Measurements from ENCODE around the gene SNCG. TPM values are rescaled to one million over a fixed set of nuclear protein-coding genes. Genes with fewer than 3 reads are reported as not detected.
"Not testable (repeated sequence)": the region's sequence is repeated elsewhere in the genome, so short reads cannot be mapped to it uniquely, and the experiment has no call there.

The SNCG gene
- total and polyA plus RNA-seq, 2 experiments from 2014 or later = 4.0 to 17.0 TPM

- not testable (repeated sequence) for H3K27ac ChIP-seq (ENCODE audit: low read depth); H3K27me3 Mint-ChIP-seq (ENCODE audit: insufficient read depth, low read depth, poor library complexity); H3K4me3 ChIP-seq; ATAC-seq; H3K4me2 ChIP-seq; H2AFZ ChIP-seq; H3K36me3 Mint-ChIP-seq (ENCODE audit: low read depth); H3K27me3 ChIP-seq (ENCODE audit: insufficient read depth); H3K27ac Mint-ChIP-seq; H3K9me2 ChIP-seq (ENCODE audit: insufficient read depth); H3F3A ChIP-seq (replicated peaks; ENCODE audit: low read depth); H3K9me3 Mint-ChIP-seq; H3K36me3 ChIP-seq (ENCODE audit: insufficient read depth); H3K79me2 ChIP-seq (replicated peaks; ENCODE audit: insufficient read depth); H4K20me1 ChIP-seq (replicated peaks; ENCODE audit: insufficient read depth); DNase-seq (ENCODE audit: low spot score); H3K4me3 Mint-ChIP-seq
- H3K4me1 Mint-ChIP-seq = peaks cover 26% of the 10 kb centered on the region
- H3K4me1 ChIP-seq (ENCODE audit: insufficient read depth) = 0 out of 2 replicates have a peak, but pooled peaks cover 11% of the 10 kb centered on the region
Measured at GRCh38 chr10:86984498-86984897, 26.1 kb downstream of the SNCG start.

- no peak for DNase-seq (ENCODE audit: low spot score)
- H3K27me3 Mint-ChIP-seq (ENCODE audit: insufficient read depth, low read depth, poor library complexity) = no peaks in the 10 kb centered on the region
- no peaks in the 10 kb centered on the region for H3K27me3 ChIP-seq (ENCODE audit: insufficient read depth)
- H2AFZ ChIP-seq = no peak overlapping the region
- no peak overlapping the region for H3K27ac Mint-ChIP-seq
- no peak for ATAC-seq
- H3K36me3 ChIP-seq (ENCODE audit: insufficient read depth) = no peaks in the 10 kb centered on the region
- no peaks in the 10 kb centered on the region for H3K9me3 Mint-ChIP-seq
- no peaks in the 10 kb centered on the region for H3K36me3 Mint-ChIP-seq (ENCODE audit: low read depth)
- no peak overlapping the region for H3K4me3 Mint-ChIP-seq
- H3K4me2 ChIP-seq = no peak overlapping the region
- H3K27ac ChIP-seq (ENCODE audit: low read depth) = no peak overlapping the region
- H3K4me1 Mint-ChIP-seq = peaks cover 12% of the 10 kb centered on the region; the same call in 2 of the 3 replicates
- no peak overlapping the region for H3K4me3 ChIP-seq
- no peaks in the 10 kb centered on the region for H3K79me2 ChIP-seq (replicated peaks; ENCODE audit: insufficient read depth)
- no peaks in the 10 kb centered on the region for H3F3A ChIP-seq (replicated peaks; ENCODE audit: low read depth)
- no peaks in the 10 kb centered on the region for H3K4me1 ChIP-seq (ENCODE audit: insufficient read depth)
- no peaks in the 10 kb centered on the region for H3K9me2 ChIP-seq (ENCODE audit: insufficient read depth)
- no peaks in the 10 kb centered on the region for H4K20me1 ChIP-seq (replicated peaks; ENCODE audit: insufficient read depth)
- TF ChIP-seq POLR2AphosphoS5 (IDR thresholded peaks at IDR 0.05; ENCODE audit: low read depth) = no peak
- TF ChIP-seq NANOG (IDR thresholded peaks at IDR 0.05; ENCODE audit: borderline replicate concordance) = no peak
- TF ChIP-seq EZH2 (IDR thresholded peaks at IDR 0.05; ENCODE audit: low read depth, unreplicated experiment) = no peak
- no peak for TF ChIP-seq ZNF114 (CRISPR knock-in tag; IDR thresholded peaks at IDR 0.05)
- no peak for TF ChIP-seq CREB1 (CRISPR knock-in tag; IDR thresholded peaks at IDR 0.05; ENCODE audit: low read depth)
- no peak for TF ChIP-seq ZNF462 (CRISPR knock-in tag; IDR thresholded peaks at IDR 0.05)
- no peak for TF ChIP-seq EZH2phosphoT487 (IDR thresholded peaks at IDR 0.05; ENCODE audit: unreplicated experiment)
- TF ChIP-seq ETS1 (IDR thresholded peaks at IDR 0.05) = no peak
- no peak for TF ChIP-seq STAT1 (IDR thresholded peaks at IDR 0.05; ENCODE audit: unreplicated experiment)
- TF ChIP-seq REST (IDR thresholded peaks at IDR 0.05; ENCODE audit: unreplicated experiment) = no peak
Measured at GRCh38 chr10:86988520-86988919, 30.1 kb downstream of the SNCG start.
